Esophagus muscularis mucosa (tissue), 4 donors: Measurements from ENCODE around the gene CERS5.

Experiments used
- EP300 ChIP-seq: sonication (generic); formaldehyde crosslinking; IDR thresholded peaks from one replicate; pipeline ENCODE4 v1.6.1; 2017; ENCODE audit warnings: antibody characterized with exemption
- POLR2AphosphoS5 ChIP-seq, 2 donors: sonication (generic); formaldehyde crosslinking; IDR thresholded peaks; one replicate each; pipeline ENCODE4 v1.6.1; 2017; ENCODE audit warnings: antibody characterized with exemption in 2 of 2
- TF ChIP-seq, protein P1 (sequence below), 3 experiments: fragments of 200-600 bp in 2 of 3; fragments of 450-650 bp in 1 of 3; sonication (generic) in 2 of 3; IDR thresholded peaks; one replicate each; pipeline ENCODE4 v1.5.1; 2017 to 2019; ENCODE audit warnings: antibody characterized with exemption in 3 of 3, mild to moderate bottlenecking in 2 of 3, moderate library complexity in 1 of 3

DNA sequence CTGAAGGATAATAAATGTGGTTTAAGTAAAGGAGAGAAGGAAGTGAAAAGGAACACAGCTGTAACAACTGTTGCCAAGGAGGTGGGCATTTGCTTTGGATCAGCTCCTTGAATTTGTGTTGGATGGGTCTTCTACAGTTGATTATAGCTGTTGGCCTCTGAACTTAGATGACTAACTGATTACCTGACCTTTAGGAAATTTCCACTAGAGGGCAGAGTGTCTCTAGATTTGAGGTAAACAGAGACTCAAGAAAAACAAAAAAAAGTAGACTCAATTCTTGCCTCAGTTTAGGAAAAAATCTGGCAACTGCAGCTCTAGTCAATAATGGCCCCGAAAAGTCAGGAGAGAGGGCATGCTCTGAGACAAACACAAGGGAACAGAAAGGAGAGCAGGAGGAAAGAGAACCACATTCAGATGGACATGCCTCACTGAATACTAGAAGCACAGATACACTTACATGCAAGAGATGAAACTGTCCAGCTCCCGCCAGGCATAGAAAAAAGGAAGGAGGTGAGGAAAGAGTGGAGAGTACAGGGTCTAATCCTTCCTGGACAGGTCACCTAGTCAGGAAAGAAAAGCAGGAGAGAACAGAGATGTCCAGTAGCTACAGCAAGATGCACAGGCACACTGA, 34.5 kb downstream of the CERS5 start:
- TF ChIP-seq, protein P1, sequence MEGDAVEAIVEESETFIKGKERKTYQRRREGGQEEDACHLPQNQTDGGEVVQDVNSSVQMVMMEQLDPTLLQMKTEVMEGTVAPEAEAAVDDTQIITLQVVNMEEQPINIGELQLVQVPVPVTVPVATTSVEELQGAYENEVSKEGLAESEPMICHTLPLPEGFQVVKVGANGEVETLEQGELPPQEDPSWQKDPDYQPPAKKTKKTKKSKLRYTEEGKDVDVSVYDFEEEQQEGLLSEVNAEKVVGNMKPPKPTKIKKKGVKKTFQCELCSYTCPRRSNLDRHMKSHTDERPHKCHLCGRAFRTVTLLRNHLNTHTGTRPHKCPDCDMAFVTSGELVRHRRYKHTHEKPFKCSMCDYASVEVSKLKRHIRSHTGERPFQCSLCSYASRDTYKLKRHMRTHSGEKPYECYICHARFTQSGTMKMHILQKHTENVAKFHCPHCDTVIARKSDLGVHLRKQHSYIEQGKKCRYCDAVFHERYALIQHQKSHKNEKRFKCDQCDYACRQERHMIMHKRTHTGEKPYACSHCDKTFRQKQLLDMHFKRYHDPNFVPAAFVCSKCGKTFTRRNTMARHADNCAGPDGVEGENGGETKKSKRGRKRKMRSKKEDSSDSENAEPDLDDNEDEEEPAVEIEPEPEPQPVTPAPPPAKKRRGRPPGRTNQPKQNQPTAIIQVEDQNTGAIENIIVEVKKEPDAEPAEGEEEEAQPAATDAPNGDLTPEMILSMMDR (IDR thresholded peaks at IDR 0.05): peak in 1 of 3 experiments; percentile 69
- TF ChIP-seq POLR2AphosphoS5 (IDR thresholded peaks at IDR 0.05) (no peak), EP300 (no peak)
